Ovary (tissue), 9 donors: ENCODE data around the gene KRT76. TPM values are rescaled to one million over a fixed set of nuclear protein-coding genes. Genes with fewer than 3 reads are reported as not detected.

ENCODE experiments used
- DNase-seq, 5 donors: peaks; one replicate each; pipeline ENCODE4 v3.0.0-alpha.2; 2019 to 2020
- H3K27ac ChIP-seq, 2 donors: fragments of 200-600 bp; one replicate each; pipeline versions ENCODE4 v1.5.1 to v1.8.0; 2019 to 2022
- H3K27me3 ChIP-seq: fragments of 200-600 bp; one replicate; pipeline ENCODE4 v1.8.0; 2022
- H3K36me3 ChIP-seq: fragments of 200-600 bp; sonication (generic); one replicate; pipeline ENCODE4 v1.5.1; 2019
- H3K4me1 ChIP-seq: one replicate; pipeline ENCODE4 v1.8.1; 2013; ENCODE audit warnings: mild to moderate bottlenecking, moderate library complexity; ENCODE audit not compliant: insufficient read depth
- H3K4me3 ChIP-seq: fragments of 200-600 bp; sonication (generic); one replicate; pipeline ENCODE4 v1.5.1; 2017
- H3K9me3 ChIP-seq, 2 donors: fragments of 200-600 bp in 1 of 2; sonication (generic) in 1 of 2; one replicate each; pipeline versions ENCODE4 v1.5.1 to v1.8.1; 2013 to 2019; ENCODE audit warnings: mild to moderate bottlenecking in 1 of 2, moderate library complexity in 1 of 2
- EP300 ChIP-seq: sonication (generic); formaldehyde crosslinking; IDR thresholded peaks from one replicate; pipeline ENCODE4 v1.6.1; 2017; ENCODE audit warnings: antibody characterized with exemption
- POLR2A ChIP-seq: fragments of 450-650 bp; IDR thresholded peaks from one replicate; pipeline ENCODE4 v1.6.1; 2017; ENCODE audit warnings: antibody characterized with exemption, mild to moderate bottlenecking, moderate library complexity
- WGBS, 3 donors: extraction: QIAGEN DNeasy Blood & Tissue Kit in 1 of 3; methylation state at CpG; one replicate each; pipeline versions ENCODE4 v1.1.5 to v1.1.7; 2013 to 2017; 5-methylcytosine and 5-hydroxymethylcytosine counted together
- intact Hi-C, 4 donors: fragments of 100-400 bp; cut with DNase I; formaldehyde crosslinking; loops; one replicate each; pipeline versions ENCODE4 v1.11.0 to v1.15.1; 2022 to 2023
- polyA plus RNA-seq, 2 donors: library from polyadenylated mRNA; stranded (reverse); fragments of 200-250 nt in 1 of 2; fragments of 350-450 nt in 1 of 2; fragmentation: Illumina TruSeq in 1 of 2; extraction: RNeasy Lipid Tissue Mini Kit (QIAGEN cat#74804) in 1 of 2; gene quantifications; one replicate each; pipeline ENCODE4 v1.2.3, GENCODE V29; 2013 to 2014
- total RNA-seq, 7 donors: library from RNA; depleted of rRNA in 2 of 7; stranded (reverse); fragments of >200 nt in 2 of 7; fragmentation: NEBNext Ultra II Directional in 3 of 7; extraction: Animal tissue kit (Norgen Biotek cat#: 25700) in 3 of 7; gene quantifications; one replicate each; pipeline versions ENCODE4 v1.1.0 to v1.2.4, GENCODE V29; 2016 to 2023
- TF ChIP-seq, protein P1 (sequence below), 3 donors: fragments of 450-650 bp in 2 of 3; fragments of 200-600 bp in 1 of 3; IDR thresholded peaks; one replicate each; pipeline versions ENCODE4 v1.5.1 to v1.8.0; 2016 to 2022; ENCODE audit warnings: antibody characterized with exemption in 3 of 3, mild to moderate bottlenecking in 1 of 3
- donor health status: DM: no; HTN: no; CAD: no; lungs with moderate emphysema.
- donor health status: DM: no; HTN: no; CAD: no.
- donor health status: Bipolar disorder and iron deficiency.
- donor health status: DM: yes; HTN: yes; CAD: no.
- donor health status: DM: no; HTN: no; CAD: no.
- donor health status: DM: yes; HTN: yes; CAD: no.

KRT76 gene
- total and polyA plus RNA-seq, 9 donors = not detected

DNA sequence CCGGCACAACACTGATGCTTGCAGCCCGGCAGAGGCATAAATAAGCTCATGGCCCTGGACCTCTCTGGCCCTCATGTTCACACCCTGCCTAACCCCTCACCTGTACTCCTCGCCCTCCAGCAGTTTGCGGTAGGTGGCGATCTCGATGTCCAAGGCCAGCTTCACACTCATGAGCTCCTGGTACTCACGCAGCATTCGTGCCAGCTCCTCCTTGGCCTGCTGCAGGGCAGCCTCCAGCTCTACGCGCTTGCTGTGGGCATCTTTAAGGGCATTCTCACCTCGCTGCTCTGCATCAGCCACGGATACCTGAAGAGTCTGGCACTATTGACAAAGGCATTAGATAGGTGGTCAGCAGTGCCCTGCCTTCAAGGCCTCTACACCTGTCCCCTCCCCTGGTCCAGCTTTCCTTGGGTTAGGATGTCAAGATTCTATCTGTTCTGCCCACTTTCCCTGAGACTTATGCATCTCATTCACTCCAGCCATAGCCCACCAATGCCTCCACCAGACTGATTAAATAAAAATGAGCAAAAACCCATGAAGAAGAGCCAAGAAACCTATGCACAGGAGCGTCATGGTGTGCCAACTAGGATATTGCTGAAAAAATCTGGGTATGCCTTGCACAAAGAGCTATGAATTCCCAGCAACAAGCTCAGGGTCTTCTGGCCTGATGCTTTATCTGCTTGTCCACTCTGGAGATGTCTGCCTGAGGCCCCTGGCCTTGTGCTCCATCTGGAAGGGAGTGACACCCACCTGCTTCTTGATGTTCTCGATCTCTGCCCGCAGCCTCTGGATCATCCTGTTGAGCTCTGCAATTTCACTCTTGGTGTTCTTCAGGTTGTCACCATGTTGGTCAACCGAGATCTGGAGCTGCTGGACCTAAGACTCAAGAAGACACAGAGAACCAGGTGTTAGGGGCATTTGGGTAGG, 30.7 kb upstream of the KRT76 start:
- no peaks in the 10 kb centered on the region for H3K36me3 ChIP-seq
- intact Hi-C loops = no loop called here

DNA sequence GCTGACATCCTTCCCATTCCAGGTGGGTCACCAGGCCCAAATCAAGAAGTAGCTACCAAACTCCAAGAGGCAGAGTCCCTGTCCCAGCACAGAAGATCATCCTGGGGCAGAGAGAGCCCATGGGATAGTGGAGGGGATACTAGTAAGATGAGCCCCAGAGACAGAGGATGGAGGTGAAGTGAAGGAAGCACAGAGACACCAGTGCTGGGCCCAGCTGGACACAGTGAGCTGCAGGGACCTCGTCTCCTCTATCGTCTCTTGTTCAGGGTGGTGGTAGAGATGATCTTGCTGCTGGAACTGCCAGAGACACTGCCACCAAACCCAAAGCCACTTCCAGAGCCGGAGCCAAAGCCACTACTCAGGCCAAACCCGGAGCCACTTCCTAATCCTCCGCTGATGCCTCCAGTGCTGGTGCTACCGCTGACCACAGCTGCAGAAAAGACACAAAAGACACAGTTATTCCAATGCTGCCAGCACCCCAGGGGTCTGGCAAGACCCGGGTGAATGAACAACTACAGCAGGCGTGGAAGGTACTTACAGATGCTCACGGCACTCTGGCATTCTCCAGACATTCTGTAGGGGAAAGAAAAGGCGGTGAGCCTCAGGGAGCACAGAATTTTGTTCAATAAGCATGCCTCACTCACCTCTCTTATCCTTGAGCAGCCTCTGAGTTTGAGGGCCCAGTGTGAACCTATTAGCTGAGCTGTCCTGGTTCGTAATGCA, 29.8 kb upstream of the KRT76 start:
- H3K4me3 ChIP-seq = no peak overlapping the region
- H3K27me3 ChIP-seq = no peaks in the 10 kb centered on the region
- no peaks in the 10 kb centered on the region for H3K36me3 ChIP-seq
- intact Hi-C loops = no loop called here
- DNase-seq = no peak
- H3K4me1 ChIP-seq = no peaks in the 10 kb centered on the region
- WGBS, 3 donors = 86 to 88% (median 87%) methylated on average over 11 of the region's 11 CpGs
- H3K9me3 ChIP-seq = no peaks in the 10 kb centered on the region
- H3K27ac ChIP-seq = no peak overlapping the region
- TF ChIP-seq, protein P1, sequence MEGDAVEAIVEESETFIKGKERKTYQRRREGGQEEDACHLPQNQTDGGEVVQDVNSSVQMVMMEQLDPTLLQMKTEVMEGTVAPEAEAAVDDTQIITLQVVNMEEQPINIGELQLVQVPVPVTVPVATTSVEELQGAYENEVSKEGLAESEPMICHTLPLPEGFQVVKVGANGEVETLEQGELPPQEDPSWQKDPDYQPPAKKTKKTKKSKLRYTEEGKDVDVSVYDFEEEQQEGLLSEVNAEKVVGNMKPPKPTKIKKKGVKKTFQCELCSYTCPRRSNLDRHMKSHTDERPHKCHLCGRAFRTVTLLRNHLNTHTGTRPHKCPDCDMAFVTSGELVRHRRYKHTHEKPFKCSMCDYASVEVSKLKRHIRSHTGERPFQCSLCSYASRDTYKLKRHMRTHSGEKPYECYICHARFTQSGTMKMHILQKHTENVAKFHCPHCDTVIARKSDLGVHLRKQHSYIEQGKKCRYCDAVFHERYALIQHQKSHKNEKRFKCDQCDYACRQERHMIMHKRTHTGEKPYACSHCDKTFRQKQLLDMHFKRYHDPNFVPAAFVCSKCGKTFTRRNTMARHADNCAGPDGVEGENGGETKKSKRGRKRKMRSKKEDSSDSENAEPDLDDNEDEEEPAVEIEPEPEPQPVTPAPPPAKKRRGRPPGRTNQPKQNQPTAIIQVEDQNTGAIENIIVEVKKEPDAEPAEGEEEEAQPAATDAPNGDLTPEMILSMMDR (IDR thresholded peaks at IDR 0.05) = no peak
- no peak for TF ChIP-seq EP300
- no peak for TF ChIP-seq POLR2A

More for the DNA sequence above, 30.7 kb upstream of the KRT76 start:
- WGBS, 3 donors = 79 to 88% (median 81%) methylated on average over 16 of the region's 16 CpGs
- no peak overlapping the region for H3K4me3 ChIP-seq
- H3K27me3 ChIP-seq = no peaks in the 10 kb centered on the region
- H3K4me1 ChIP-seq = no peaks in the 10 kb centered on the region
- DNase-seq = no peak
- no peak for TF ChIP-seq EP300
- TF ChIP-seq, protein P1 (IDR thresholded peaks at IDR 0.05) = no peak
- TF ChIP-seq POLR2A = no peak
- H3K9me3 ChIP-seq = no peaks in the 10 kb centered on the region
- no peak overlapping the region for H3K27ac ChIP-seq

DNA sequence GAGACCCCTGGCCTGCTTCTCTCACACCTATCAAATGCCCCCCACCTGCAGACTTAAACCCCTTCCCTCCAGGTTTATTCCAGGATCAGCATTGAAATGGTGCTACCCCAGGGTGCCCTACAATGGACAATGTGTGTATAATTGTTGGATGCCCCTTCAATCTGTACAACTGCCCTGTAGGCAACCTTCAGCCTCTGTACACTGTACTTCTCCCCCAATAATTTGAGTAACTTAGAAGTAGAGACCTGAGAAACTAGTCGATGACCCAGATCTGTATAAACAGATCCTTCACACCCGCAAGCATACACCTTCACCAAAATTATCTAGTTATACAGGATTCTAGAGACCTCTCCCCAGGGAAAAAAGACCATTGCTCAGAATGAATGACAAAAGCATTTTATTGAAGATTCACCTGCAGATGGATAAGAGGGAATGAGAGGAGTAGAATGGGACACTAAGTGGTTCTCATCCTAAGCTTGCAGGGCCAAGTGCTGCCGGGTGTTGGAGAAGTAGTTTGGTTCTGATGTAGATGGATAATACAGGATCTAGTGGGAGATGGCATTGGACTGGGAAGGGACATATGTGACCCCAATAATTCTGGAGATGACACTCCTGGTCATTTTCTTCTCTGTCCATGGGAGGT, 29.1 kb upstream of the KRT76 start:
- WGBS, 3 donors = 90 to 99% (median 92%) methylated on average over 3 of the region's 3 CpGs

GRCh38 chr12:52805739-52806138, 28.6 kb upstream of the KRT76 start:
- 48 to 62% (median 55%) methylated on average over 3 of the region's 3 CpGs for WGBS, 3 donors
- Histone ChIP-seq H3K9me3 (no peaks in the 10 kb centered on the region), H3K4me1 (no peaks in the 10 kb centered on the region), H3K27ac (no peak overlapping the region), H3K36me3 (no peaks in the 10 kb centered on the region), H3K27me3 (no peaks in the 10 kb centered on the region), H3K4me3 (no peak overlapping the region)
- DNase-seq = no peak
- intact Hi-C loops = no loop called here
- TF ChIP-seq EP300 = no peak

More for the DNA sequence above, 29.1 kb upstream of the KRT76 start:
- no peaks in the 10 kb centered on the region for H3K9me3 ChIP-seq
- no peaks in the 10 kb centered on the region for H3K36me3 ChIP-seq
- no peaks in the 10 kb centered on the region for H3K27me3 ChIP-seq
- DNase-seq = no peak
- H3K4me3 ChIP-seq = no peak overlapping the region
- no peak overlapping the region for H3K27ac ChIP-seq
- H3K4me1 ChIP-seq = no peaks in the 10 kb centered on the region
- intact Hi-C loops = no loop called here
- TF ChIP-seq, protein P1 (IDR thresholded peaks at IDR 0.05) = no peak
- no peak for TF ChIP-seq EP300
- TF ChIP-seq POLR2A = no peak
